ENCODE data around the gene TMEM132A.

GRCh38 chr11:60954421-60954820, 30.2 kb downstream of the TMEM132A start:
- TF ChIP-seq POLR2AphosphoS5 (IDR thresholded peaks at IDR 0.05) (no peak), CTCF (IDR thresholded peaks at IDR 0.05) (no peak), POLR2A (IDR thresholded peaks at IDR 0.05) (no peak)

Data from transverse colon (tissue), 4 donors.